HG02678 (cell line): Measurements from ENCODE around the gene ACOT12.
"Not testable (repeated sequence)": the region's sequence is repeated elsewhere in the genome, so short reads cannot be mapped to it uniquely, and the experiment has no call there.

Source experiments
- ATAC-seq: cut with Tn5 transposase; IDR thresholded peaks from one replicate; pipeline ENCODE4 v1.9.1; 2021; ENCODE audit warnings: mild to moderate bottlenecking, moderate library complexity; ENCODE audit not compliant: unreplicated experiment

The ACOT12 gene

DNA sequence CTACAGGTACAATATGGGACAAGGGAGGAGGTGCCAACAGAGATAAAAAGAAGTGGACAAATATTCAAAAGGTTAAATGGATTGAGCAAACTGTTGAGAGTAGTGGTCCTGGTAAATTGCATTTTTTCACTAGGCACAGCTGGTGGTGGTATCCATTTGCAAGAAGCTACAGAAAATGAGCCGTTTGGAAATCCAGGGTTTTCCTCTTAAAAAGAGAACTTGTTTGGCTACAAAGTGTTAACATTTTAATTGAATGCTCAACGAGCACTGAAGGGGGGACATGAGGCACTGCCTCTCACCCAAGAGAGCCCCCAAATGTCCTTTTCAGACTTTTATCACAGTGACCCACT is 93.0 kb downstream of the ACOT12 start:
- no peak for ATAC-seq

DNA sequence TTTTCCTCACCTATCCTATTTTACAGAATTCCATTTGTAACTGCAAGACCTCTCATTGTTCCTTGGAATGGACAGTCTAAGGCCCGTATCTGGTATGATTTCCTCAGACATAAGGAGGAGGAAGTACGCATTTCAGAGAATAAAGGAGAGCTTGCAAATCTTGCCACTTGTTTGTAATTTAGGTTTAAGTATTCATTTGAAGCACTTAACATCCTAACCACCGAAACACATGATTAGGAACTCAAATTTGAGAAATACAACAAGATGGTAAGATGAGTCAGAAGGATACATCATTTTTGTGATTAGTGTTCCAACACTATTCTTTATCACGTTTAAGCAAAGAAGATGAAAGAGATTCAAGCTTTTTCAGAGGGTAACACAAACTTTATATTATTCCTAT is 96.4 kb downstream of the ACOT12 start:
- ATAC-seq = no peak

DNA sequence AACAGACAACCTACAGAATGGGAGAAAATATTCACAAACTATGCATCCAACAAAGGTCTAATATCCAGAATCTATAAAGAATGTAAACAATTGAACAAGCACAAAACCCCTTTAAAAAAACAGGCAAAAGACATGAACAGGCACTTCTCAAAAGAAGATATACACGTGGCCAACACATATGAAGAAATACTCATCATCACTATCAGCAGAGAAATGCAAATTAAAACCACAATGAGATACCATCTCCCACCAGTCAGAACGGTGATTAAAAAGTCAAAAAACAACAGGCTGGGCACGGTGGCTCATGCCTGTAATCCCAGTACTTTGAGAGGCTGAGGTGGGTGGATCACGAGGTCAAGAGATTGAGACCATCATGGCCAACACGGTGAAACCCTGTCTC is 99.9 kb downstream of the ACOT12 start:
- not testable (repeated sequence) for ATAC-seq

DNA sequence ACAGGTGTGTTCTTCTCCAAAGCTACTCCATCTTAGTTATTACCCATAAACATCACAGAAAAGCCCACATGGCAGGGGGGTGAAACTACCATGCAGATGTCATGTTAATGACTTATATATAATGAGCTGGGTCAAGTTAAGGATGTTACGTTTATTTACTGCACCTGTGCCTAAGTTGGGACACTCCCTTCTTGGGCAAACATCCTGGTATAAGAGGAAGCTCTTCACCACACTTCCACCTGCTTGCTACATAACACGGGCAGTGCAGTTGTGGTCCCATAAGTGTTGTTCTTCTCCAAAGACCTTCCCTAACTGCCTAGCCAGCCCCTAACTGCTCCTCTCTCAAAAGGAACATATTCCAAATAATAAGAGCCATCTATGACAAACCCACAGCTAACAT is 101.8 kb downstream of the ACOT12 start:
- no peak for ATAC-seq

DNA sequence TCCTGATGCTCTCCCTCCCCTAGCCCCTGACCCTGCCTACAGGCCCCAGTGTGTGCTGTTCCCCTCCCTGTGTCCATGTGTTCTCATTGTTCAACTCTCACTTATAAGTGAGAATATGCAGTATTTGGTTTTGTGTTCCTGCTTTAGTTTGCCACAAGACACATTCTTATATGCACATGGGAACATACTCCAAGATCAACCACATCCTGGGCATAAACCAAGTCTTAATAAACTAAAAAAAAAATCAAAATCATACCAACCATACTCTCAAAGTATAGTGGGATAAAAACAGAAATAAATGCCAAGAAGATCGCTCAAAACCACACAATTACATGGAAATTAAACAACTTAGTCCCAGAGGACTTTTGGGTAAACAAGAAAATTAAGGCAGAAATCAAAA is 103.8 kb downstream of the ACOT12 start:
- ATAC-seq = no peak

DNA sequence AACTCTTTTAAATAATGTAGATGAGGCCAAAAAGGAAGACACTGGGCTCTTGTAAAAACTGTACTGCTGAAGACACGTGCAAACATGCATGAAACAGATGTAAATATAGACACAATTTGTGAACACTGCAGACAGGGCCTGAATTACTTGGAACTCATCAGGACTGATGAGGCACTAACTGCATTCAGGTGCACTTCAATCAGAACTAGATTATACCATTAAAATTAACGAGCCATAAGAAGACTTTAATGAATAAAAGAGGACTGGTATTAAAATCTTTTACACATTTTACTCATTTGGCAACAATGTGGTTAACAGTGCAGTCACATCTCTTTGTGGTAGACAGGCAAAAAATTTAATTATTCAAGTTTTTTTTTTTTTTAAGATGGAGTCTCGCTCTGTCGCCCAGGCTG is 105.9 kb downstream of the ACOT12 start:
- no peak for ATAC-seq

DNA sequence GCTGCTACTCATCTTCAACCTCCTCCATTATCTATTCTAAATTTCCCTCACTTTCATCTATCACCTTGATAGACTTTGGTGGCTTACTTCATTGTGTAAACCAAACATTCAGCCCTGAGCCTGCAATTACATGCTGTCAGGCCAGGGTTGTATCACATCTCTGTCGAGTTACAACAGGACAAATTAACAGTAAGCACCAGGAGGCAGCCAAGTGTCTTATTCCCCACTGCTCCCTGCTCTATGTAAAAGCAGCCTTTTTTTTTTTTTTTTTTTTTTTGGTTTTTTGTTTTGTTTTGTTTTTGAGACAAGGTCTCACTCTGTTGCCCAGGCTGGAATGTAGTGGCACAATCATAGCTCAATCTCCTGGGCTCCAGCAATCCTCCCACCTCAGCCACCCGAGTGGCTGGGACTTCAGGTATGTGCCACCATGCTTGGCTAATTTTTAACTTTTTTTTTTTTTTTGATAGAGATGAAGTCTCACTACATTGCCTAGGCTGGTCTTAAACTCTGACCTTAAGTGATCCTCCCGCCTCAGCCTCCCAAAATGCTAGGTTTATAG is 107.8 kb downstream of the ACOT12 start:
- no peak for ATAC-seq

DNA sequence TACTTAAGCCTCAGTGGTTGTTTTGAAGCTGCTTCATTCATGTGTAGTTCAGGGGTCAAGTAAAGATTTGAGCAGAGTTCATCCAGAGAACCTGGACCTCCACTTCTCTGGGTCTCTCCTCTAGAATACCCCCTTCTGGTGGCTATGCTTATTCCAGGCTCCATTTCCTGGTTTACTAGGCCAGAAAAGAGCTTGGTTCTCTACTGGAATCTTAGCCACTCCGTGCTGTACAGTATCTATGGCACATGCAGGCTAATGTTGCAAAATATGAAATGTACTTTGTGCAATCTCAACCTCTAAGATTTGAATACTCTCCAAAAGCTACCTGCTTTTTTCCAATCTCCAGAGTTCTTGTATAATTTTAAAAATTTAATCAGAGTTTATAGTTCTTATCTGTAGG is 110.0 kb downstream of the ACOT12 start:
- ATAC-seq = no peak
